ENCODE measurements around the gene ZNF397.
"Not testable (repeated sequence)": the region's sequence is repeated elsewhere in the genome, so short reads cannot be mapped to it uniquely, and the experiment has no call there.

ZNF397 gene

DNA sequence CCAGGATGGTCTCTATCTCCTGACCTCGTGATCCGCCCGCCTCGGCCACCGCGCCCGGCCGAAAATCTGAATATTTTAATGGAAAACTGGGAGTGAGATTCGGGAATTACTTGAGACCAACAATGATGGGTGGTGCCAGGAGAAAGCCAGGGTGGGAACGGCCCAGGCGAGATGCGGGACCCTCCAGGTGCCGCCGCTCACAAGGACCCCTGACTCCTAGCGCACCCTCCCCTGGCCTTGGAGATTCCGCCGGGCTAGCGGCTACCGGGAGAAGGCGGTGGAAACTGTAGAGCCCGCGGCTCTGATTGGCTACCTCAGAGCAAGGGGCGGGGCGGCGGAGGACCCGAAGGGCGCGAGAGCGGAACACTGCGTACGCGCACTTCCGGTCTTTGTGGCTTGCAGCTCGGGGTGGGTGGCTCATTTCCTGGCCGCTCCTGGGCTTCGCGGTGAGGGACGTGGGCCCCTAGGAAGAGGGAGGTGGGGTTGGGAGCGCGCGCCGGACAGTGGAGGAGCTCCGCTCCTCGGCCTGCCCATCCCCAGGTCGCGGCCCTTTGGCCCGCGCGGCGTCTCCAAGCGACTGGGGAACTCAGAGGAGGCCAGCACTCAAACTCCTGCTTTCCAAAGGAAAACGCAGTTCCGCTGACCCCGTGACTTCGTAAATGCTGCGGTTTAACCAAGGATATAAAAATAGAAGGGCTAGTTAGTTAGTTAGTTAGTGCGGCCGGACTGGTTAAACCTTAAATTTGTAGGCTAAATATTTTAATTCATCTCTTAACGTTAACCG lies at the start of gene ZNF397:
Gene ZNF397, plus strand, starts transcription at position 371 of the 784 bp plus-strand sequence. CDS start 1,437 bp downstream, outside the sequence.
- peak; percentile 85 for DNase-seq (ENCODE audit: low spot score)

DNA sequence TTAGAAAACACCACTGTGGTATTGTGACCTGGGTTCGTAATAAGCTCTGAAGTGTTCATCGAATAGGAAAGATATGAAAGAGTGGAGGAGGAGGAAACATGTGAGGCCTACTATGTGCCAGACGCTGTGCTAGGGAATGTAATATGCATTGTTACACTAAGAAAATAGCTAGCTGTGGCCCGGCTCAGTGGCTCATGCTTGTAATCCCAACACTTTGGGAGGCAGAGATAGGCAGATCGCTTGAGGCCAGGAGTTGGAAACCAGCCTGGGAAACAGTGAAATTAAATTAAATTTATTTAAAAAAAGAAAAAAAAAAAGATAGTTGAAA lies 49.2 kb upstream of the ZNF397 start:
- no peak for DNase-seq (ENCODE audit: low spot score)

DNA sequence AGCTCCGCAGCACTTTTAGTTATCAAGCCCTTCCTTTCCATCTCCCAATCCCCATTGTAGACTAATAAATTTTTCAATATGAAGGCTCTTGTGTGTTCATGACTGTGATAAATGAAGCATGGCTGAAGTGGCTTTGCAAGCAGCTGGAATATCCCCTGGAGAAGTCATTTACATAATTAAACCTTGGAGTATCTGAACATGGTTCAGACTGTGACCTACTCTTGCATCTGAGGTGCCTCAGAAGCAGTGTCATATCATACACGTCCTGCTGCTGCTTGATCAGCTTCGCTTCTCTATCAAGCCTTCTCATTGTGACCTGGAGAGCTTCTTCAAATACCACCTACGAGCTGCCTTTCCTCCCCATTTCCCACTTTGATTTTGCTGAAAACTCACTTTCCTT lies 48.4 kb upstream of the ZNF397 start:
- no peak for DNase-seq (ENCODE audit: low spot score)

DNA sequence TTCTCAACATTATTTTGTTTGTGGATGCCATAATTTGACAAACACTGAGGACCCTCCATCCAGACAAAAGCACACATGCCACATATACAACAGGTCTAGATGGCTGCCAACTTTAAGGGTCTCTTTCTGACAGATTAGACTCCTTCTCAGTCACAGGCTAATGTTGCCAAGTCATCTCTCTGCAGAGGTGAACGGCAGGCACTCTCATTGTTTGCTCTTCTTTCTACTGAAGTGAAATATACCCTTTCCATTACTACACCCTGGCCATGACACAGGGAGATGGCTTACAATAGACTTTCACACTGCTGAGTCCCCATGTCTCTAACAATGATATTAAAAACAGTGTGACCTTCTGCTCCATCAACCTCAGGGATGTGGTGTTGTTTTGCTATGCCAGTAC lies 47.5 kb upstream of the ZNF397 start:
- no peak for DNase-seq (ENCODE audit: low spot score)

DNA sequence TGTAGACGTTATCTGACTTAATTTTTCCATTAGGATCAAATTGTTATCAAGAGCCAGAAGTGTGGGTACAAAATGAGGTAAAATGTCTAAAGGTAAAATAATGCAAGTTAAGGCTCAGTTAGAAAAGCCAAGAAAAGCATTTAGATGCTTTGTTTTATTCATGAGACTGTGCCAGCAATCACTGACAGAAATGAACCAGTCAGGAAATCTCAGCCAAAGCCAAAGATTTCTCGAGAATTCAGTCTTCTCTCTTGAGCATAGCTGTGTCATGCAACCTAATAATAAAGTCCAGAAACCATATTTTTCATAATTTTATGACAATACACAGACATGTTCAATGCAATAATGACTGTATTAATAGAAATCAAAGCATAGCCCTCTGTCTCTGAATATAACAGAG lies 43.5 kb upstream of the ZNF397 start:
- DNase-seq (ENCODE audit: low spot score), result no peak

DNA sequence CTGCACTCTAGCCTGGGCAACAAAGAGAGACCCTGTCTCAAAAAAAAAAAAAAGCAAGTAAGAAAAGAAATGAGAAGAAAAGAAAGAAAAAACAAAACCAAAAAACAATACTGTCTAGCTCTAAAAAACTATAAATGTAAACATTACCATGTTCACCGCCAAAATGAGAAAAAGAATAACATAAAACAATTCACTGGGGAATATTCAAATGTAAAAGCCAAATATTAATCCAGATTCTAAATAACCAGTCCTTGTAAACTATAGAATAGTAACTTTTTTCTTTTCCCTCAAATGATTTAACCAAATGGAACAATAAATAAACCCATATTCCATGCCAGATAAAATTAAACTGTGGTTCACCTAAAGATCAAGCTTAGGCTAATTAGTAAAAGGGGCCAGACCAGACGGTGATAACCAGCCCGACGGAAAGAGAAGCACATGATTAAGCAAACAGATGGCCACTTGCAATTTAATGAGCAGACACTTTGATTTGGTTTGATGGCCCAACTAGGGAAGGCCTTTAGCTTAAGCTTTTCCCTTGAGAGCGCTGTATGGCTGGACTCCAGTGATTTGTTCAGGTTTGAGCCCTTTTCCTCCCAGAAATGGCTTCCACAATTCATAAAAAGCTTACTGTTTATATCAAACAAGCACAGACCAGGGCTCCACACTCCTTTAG lies 39.4 kb upstream of the ZNF397 start:
- no peak for DNase-seq (ENCODE audit: low spot score)

DNA sequence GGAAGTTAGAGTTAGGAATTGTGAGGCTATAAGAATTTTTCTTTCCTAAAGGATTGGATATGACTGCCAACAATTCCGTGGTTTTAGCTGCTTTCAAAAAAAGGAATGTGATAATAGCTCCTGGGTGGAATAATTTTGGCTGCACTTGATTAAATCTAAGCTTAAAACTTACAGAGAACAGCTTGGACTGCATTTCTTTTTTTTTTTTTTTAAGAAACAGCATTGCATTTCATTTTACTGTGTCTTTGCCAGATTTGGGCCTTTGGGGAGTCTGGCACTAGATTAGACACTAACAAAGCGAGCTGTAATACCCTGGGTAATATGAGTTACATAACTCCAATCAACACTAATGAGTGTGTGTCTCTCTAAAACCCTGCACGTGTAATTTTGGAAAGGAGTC lies 37.8 kb upstream of the ZNF397 start:
- DNase-seq (ENCODE audit: low spot score), result no peak

DNA sequence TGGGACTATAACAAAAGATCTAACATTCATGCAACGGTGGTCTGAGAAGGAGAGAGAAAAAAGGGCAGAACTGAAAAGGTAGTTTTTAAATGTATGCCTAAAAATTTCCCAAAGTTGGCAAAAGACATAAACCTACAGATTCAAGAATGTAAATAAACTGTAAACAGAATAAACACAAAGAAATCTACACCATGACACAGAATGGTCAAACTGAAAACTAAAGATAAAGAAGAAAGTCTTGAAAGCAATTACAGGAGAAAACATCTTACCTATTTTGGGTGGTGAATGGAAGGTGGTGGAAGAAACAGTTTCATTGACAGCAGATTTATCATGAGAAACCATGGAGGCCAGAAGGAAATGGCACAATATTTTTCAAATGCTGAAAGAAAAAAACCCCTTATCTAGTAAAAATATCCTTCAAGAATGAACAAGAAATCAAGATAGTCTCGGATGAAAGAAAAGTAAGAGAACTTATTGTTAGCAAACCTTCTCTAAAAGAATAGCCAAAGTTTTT lies 35.6 kb upstream of the ZNF397 start:
- no peak for DNase-seq (ENCODE audit: low spot score)

DNA sequence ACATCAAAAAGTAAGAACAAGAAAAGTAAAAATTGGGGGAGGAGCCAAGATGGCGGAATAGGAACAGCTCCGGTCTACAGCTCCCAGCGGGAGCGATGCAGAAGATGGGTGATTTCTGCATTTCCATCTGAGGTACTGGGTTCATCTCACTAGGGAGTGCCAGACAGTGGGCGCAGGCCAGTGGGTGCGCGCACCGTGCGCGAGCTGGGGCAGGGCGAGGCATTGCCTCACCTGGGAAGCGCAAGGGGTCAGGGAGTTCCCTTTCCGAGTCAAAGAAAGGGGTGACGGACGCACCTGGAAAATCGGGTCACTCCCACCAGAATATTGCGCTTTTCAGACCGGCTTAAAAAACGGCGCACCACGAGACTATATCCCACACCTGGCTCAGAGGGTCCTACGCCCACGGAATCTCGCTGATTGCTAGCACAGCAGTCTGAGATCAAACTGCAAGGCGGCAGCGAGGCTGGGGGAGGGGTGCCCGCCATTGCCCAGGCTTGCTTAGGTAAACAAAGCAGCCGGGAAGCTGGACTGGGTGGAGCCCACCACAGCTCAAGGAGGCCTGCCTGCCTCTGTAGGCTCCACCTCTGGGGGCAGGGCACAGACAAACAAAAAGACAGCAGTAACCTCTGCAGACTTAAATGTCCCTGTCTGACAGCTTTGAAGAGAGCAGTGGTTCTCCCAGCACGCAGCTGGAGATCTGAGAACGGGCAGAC lies 34.9 kb upstream of the ZNF397 start:
- not testable (repeated sequence) for DNase-seq (ENCODE audit: low spot score)

DNA sequence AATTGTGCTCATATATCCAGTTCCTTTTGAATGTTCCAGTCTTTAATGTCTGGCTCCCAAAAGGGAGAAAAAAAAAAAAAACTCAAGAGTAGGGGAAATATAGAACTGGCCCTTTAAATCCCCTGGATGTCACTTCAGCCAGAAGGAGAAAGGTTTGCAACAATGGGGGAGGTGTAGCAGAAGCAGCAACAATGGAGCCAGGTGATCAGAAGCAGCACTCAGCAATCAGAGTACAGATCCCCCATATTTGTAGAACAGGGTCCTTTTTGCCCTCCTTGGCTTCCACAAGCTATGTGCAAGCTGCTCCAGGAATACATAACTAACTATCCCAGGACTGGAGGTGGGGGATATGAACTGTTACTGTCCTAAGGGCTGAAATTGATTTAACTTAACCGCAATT lies 25.8 kb upstream of the ZNF397 start:
- DNase-seq (ENCODE audit: low spot score), result no peak

DNA sequence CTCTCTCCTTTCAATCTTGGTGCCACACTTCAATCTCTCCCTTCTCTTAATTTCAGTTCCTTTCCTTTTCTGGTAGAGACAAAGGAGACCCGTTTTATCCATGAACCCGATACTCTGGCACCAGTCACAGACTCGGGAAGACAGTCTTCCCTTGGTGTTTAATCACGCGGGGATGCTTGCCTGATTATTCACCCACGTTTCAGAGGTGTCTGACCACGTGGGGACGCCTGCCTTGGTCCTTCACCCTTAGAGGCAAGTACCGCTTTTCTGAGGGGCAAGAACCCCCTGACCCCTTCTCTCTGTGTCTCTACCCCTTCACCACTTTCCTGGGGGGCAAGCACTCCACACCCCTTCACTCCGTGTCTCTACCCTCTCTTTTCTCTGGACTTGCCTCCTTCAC lies 24.2 kb upstream of the ZNF397 start:
- not testable (repeated sequence) for DNase-seq (ENCODE audit: low spot score)

DNA sequence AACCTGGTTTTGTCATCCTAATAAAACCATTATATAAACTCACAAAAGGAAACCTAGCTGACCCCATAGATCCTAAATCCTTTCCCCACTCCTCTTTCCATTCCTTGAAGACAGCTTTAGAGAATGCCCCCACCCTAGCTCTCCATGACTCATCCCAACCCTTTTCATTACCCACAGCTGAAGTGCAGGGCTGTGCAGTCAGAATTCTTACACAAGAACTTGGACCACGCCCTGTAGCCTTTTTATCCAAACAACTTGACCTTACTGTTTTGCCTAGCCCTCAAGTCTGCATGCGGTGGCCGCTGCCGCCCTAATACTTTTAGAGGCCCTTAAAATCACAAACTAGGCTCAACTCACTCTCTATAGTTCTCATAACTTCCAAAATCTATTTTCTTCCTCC lies 21.5 kb upstream of the ZNF397 start:
- not testable (repeated sequence) for DNase-seq (ENCODE audit: low spot score)

DNA sequence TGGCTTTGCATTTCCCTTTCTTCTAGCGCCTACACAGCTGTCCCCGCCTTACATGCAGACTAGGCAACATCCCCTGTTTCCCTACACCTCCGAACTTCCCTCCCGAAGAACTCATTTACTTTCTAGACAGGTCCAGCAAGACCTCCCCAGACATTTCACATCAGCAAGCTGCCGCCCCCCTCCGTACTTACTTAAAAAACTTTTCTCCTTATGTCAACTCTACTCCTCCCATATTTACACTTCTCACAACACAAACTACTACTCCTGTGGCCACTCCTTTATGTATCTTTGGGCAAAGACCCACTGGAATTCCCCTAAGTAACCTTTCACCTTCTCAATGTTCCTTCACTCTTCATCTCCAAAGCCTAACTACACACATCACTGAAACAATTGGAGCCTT lies 20.4 kb upstream of the ZNF397 start:
- DNase-seq (ENCODE audit: low spot score), result no peak

DNA sequence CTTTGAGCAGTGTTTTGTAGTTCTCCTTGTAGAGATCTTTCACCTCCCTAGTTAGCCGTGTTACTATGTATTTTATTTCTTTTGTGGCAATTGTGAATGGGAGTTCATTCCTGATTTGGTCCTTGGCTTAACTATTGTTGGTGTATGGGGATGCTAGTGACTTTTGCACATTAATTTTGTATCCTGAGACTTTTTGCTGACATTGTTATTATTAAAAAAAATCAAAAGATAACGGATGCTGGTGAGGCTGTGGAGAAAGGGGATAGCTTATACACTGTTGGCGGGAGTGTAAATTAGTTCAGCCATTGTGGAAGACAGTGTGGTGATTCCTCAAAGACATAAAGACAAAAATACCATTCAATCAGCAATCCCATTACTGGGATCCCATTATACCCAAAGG lies 17.0 kb upstream of the ZNF397 start:
- DNase-seq (ENCODE audit: low spot score), result no peak

DNA sequence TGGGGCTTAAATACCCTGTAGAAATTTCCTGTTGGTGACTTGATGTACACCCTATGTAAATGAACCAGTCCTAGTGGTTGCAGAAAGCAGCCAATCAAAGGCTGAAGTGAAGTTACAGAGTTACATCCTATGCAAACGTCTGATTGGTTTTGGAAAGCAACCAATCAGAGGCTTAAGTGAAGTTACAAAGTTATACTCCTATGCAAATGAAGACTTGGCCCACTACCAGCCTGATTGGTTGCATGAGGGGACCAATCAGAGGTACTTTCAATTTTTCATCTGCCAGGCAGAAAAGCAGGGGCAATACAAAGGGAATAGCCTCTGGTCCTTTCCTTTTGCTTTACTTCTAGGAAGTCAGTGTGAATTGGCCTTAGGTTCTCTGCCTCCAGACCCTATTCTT lies 13.6 kb upstream of the ZNF397 start:
- no peak for DNase-seq (ENCODE audit: low spot score)

DNA sequence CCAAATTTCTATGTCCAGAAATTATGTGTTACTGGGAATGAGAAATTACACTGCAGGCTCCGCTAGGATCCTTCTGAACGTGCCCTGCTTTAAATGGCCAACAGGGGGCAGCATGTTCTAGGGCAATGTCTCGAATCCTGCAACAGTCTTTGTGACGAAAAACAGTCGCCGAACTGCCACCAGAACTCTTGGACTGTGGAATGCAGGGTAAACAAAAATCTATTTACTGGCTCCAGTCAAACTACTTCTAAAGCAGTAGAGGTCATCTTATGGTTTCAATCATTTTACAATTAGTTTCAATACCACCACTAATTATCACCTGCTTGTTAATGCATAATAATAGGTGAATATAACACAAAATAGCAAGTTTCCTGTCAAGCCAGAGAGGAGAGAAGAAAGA lies 9.8 kb upstream of the ZNF397 start:
- peak; percentile 54 for DNase-seq (ENCODE audit: low spot score)

DNA sequence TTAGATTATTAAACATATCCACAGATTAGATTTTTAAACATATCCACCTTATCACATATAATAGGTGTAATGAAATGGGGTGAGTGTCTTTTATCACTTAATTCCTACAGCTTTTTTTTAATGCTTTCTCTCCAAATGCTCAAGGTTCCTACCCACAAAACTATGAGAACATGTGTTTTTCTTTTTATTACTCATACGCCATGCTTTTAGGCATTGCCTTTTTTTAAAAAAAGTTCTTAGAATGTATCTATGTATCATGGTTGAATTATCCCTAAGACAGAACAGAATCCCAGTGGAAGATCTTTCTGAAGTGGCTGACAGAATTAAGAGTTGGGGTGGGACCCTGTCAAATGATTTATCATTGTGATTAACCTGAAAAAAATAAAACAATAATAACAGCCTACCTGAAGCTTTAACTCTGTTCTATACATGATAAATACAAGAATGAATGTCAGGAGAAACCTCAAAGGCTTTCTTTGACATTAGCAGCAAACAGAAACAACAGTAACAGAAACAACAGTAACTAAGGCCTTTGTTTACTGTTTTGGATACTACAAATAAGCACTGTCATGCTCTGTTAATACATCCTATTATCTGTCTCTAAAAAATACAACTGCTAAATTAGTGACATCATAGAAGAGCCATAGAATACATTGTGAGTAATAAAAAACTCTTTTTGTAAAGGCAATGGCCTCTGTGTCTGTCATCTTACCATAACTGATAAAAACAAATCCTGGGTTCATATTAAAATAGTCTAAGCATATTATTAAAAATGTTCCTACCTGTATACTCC lies 4.1 kb upstream of the ZNF397 start:
- DNase-seq (ENCODE audit: low spot score), result no peak

DNA sequence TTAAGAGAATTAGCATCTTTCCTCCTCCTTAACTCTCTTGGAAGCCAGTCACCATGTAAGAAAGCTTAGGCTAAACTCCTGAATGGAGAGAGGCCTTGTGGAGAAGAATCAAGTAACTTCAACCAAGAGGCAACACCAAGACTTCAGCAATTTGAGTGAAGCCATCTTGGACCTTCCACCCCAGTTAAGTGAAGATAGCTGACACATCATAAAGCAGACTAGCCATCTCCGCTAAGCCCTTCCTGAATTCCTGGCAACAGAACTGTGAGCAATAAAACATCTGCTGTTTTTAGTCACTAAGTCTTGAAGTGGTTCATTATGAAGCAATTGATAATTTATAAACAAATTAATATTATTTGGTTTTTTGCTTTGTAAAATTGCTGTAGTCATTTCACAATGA lies 1.5 kb upstream of the ZNF397 start:
- DNase-seq (ENCODE audit: low spot score), result no peak

DNA sequence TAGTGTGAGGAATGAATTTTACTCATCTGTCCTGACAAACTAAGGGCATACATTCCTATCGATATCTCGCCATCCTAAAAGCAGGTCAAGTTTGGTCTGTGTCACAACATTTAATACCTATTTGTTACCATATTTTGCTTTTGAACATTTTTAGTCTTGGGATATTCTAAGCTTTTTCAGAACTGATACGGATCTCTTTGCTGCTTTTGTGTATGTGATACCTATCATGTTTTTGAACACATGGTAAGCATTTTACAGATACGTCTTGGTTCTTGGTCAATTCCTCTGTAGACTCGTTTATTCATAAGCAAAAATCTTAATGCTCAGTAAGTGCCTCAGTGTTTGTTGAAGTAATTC lies 592 bp downstream of the ZNF397 start:
- DNase-seq (ENCODE audit: low spot score), result no peak

DNA sequence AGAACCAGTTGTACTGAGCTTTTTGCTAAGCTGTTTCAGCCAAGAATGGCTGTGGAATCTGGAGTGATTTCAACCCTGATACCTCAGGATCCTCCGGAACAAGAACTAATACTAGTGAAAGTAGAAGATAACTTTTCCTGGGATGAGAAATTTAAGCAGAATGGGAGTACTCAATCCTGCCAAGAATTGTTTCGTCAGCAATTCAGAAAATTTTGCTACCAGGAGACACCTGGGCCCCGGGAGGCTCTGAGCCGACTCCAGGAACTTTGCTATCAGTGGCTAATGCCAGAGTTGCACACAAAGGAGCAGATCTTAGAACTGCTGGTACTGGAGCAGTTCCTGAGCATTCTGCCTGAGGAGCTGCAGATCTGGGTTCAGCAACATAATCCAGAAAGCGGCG lies 1.6 kb downstream of the ZNF397 start:
- DNase-seq (ENCODE audit: low spot score), result no peak

DNA sequence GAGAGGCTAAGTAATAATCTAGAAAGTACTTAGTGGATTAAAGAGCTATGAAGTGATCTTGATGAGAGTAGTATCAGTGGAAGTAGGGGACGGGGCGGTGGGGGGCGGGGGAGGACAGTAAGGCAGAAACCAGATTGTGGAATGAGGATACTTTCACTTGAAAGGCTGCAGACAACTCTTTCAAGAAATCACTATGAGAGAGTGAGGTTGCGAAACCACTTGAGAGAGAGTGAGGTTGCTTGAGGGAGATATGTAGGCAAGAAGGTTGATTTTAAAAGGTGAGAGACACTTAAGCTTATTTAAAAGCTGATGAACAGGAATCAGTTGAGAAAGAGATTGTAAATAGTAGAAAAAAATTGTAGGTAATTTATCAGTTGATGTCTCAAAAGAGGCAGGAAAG lies 3.8 kb downstream of the ZNF397 start:
- no peak for DNase-seq (ENCODE audit: low spot score)

DNA sequence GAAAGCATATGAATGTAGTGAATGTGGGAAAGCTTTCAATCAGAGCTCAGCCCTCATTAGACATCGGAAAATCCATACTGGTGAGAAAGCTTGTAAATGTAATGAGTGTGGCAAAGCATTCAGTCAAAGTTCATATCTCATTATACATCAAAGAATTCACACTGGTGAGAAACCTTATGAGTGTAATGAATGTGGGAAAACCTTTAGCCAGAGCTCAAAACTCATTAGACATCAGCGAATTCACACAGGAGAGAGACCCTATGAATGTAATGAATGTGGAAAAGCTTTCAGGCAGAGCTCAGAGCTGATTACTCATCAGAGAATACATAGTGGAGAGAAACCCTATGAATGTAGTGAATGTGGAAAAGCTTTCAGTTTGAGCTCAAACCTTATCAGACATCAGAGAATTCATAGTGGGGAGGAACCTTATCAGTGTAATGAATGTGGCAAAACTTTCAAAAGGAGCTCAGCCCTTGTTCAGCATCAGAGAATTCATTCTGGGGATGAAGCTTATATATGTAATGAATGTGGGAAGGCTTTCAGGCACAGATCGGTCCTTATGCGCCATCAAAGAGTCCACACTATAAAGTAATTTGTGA lies 5.0 kb downstream of the ZNF397 start:
- no peak for DNase-seq (ENCODE audit: low spot score)

Measured in SW480 (cell line).